Right renal cortex interstitium (tissue), 3 donors: ENCODE results near the gene HACE1. TPM values are rescaled to one million over a fixed set of nuclear protein-coding genes. Genes with fewer than 3 reads are reported as not detected.
"Not testable (repeated sequence)": the region's sequence is repeated elsewhere in the genome, so short reads cannot be mapped to it uniquely, and the experiment has no call there.

Experiments used
- DNase-seq, 3 donors: peaks; one replicate each; pipeline ENCODE4 v3.0.0-alpha.2; 2013; ENCODE audit warnings: low read depth in 3 of 3, low spot score in 2 of 3
- polyA plus RNA-seq, 3 donors: library from polyadenylated mRNA; unstranded; fragments of 120-200 nt; gene quantifications; one replicate each; pipeline ENCODE4 v1.2.1, GENCODE V29; 2013; ENCODE audit not compliant: insufficient read length in 3 of 3

The HACE1 gene
- polyA plus RNA-seq, 3 donors, result 20.8 to 23.9 (median 23.3) TPM

- DNase-seq, result not testable (repeated sequence)
Observed at GRCh38 chr6:104836479-104837020, 23.2 kb downstream of the HACE1 start.

GRCh38 chr6:104835782-104836181, 23.9 kb downstream of the HACE1 start:
- no peak for DNase-seq

GRCh38 chr6:104829183-104829958, 30.3 kb downstream of the HACE1 start:
- no peak for DNase-seq

GRCh38 chr6:104828478-104828877, 31.2 kb downstream of the HACE1 start:
- DNase-seq, result no peak

GRCh38 chr6:104820820-104821219, 38.9 kb downstream of the HACE1 start:
- DNase-seq, result not testable (repeated sequence)

GRCh38 chr6:104816125-104816524, 43.6 kb downstream of the HACE1 start:
- no peak for DNase-seq

GRCh38 chr6:104814743-104815142, 45.0 kb downstream of the HACE1 start:
- DNase-seq, result no peak

- DNase-seq, result no peak
Observed at GRCh38 chr6:104813552-104813951, 46.2 kb downstream of the HACE1 start.

GRCh38 chr6:104809116-104809515, 50.6 kb downstream of the HACE1 start:
- no peak for DNase-seq

- DNase-seq, result not testable (repeated sequence)
Observed at GRCh38 chr6:104805335-104805734, 54.4 kb downstream of the HACE1 start.

- DNase-seq, result no peak
Observed at GRCh38 chr6:104799134-104799657, 60.5 kb downstream of the HACE1 start.

GRCh38 chr6:104796031-104796785, 63.5 kb downstream of the HACE1 start:
- no peak for DNase-seq

GRCh38 chr6:104795363-104795762, 64.4 kb downstream of the HACE1 start:
- no peak for DNase-seq

- DNase-seq, result no peak
Observed at GRCh38 chr6:104789770-104790190, 69.9 kb downstream of the HACE1 start.

- DNase-seq, result no peak
Observed at GRCh38 chr6:104788400-104788799, 71.3 kb downstream of the HACE1 start.

GRCh38 chr6:104787305-104787704, 72.4 kb downstream of the HACE1 start:
- no peak for DNase-seq

- no peak for DNase-seq
Observed at GRCh38 chr6:104784884-104785283, 74.8 kb downstream of the HACE1 start.

- no peak for DNase-seq
Observed at GRCh38 chr6:104771258-104771832, 88.4 kb downstream of the HACE1 start.

GRCh38 chr6:104768906-104769305, 90.8 kb downstream of the HACE1 start:
- DNase-seq, result no peak

- DNase-seq, result no peak
Observed at GRCh38 chr6:104766595-104766994, 93.1 kb downstream of the HACE1 start.

GRCh38 chr6:104754788-104755409, 104.8 kb downstream of the HACE1 start:
- no peak for DNase-seq
